ENCODE measurements around the gene OSBP. TPM values are rescaled to one million over a fixed set of nuclear protein-coding genes. Genes with fewer than 3 reads are reported as not detected.
"Not testable (repeated sequence)": the region's sequence is repeated elsewhere in the genome, so short reads cannot be mapped to it uniquely, and the experiment has no call there.

OSBP gene
- total and polyA plus RNA-seq, 7 experiments from 2014 or later, result 21.0 to 57.6 (median 48.6) TPM

DNA sequence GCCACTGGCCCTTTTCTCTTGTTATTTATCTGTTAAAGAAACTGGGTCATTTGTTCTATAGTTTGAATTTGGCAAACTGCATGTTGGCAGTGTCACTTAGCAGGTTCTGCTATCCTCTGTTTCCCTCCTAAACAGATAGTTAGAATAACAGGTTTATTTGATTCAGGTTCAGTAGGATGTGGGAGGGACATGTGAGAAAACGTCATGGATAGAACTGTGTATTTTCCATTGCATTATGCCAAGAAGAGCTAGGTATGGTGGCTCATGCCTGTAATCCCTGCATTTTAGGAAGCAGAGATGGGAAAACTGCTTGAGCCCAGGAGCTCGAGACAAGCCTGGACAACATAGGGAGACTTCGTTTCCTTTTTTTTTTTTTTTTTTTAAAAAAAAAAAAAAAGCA, 29.0 kb upstream of the OSBP start:
- H3K4me1 ChIP-seq (ENCODE audit: control insufficient read depth in 2 of 2, insufficient read depth in 2 of 2, low read length in 2 of 2), result no peaks in the 10 kb centered on the region
- peaks cover 0 to 13% (median 0%) of the 10 kb centered on the region in 7 donors for H3K4me1 Mint-ChIP-seq
- no peak overlapping the region for H3K27ac ChIP-seq (ENCODE audit: low read depth, low read length)
- H3K9me3 Mint-ChIP-seq, result no peaks in the 10 kb centered on the region
- H3K4me3 Mint-ChIP-seq, result no peak overlapping the region
- H3K9me3 ChIP-seq (ENCODE audit: control insufficient read depth in 2 of 3, low read length in 3 of 3), result no peaks in the 10 kb centered on the region
- POLR2A ChIA-PET, result no interaction called here
- CTCF ChIA-PET, result no interaction called here
- H3K27me3 Mint-ChIP-seq, result no peaks in the 10 kb centered on the region
- intact Hi-C loops (cut with micrococcal nuclease), result no loop called here
- no peak overlapping the region for H3K4me3 ChIP-seq (ENCODE audit: low read length)
- DNase-seq (no peak), ATAC-seq (no peak)
- H3K36me3 Mint-ChIP-seq, result peaks cover 11 to 56% (median 43%) of the 10 kb centered on the region in 5 donors
- H3K27ac Mint-ChIP-seq, result peak overlapping the region in 4 of 9 donors; percentile 15 to 69 (median 50)
- H3K27me3 ChIP-seq (ENCODE audit: control insufficient read depth in 2 of 2, insufficient read depth in 2 of 2, low read length in 2 of 2), result no peaks in the 10 kb centered on the region
- peaks cover 21 to 87% (median 46%) of the 10 kb centered on the region in 3 experiments for H3K36me3 ChIP-seq (ENCODE audit: control insufficient read depth in 2 of 3, insufficient read depth in 3 of 3, low read length in 3 of 3)

DNA sequence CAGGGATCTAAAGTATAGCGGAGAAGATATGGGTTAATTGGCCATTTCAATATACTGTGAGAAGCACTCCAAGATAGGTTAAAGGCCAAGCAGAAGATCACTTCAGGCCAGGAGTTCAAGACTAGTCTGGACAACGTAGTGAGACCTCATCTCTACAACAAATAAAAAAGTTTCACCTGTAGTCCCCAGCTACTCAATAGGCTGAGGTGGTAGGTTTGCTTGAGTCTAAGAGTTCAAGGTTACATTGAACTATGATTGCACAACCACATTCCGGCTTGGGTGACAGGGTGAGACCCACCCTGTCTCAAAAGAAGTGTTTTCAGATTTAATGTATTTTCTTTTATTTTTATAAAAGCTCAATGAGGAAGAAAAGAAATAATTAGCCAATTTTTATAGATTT, 27.8 kb upstream of the OSBP start:
- no peak overlapping the region for H3K4me3 Mint-ChIP-seq
- ChIA-PET CTCF (no interaction called here), POLR2A (interaction anchor here (0.6 to 2.2 kb wide), 2 partner anchors 27 to 64 kb away, joined by 3 to 8 read pairs; partner anchors contain the start of gene OSBP)
- Histone ChIP-seq H3K4me3 (ENCODE audit: low read length) (no peak overlapping the region), H3K36me3 (ENCODE audit: control insufficient read depth in 2 of 3, insufficient read depth in 3 of 3, low read length in 3 of 3) (peaks cover 21 to 88% (median 50%) of the 10 kb centered on the region in 3 experiments), H3K9me3 (ENCODE audit: control insufficient read depth in 2 of 3, low read length in 3 of 3) (no peaks in the 10 kb centered on the region), H3K27ac (ENCODE audit: low read depth, low read length) (no peak overlapping the region), H3K27me3 (ENCODE audit: control insufficient read depth in 2 of 2, insufficient read depth in 2 of 2, low read length in 2 of 2) (no peaks in the 10 kb centered on the region), H3K4me1 (ENCODE audit: control insufficient read depth in 2 of 2, insufficient read depth in 2 of 2, low read length in 2 of 2) (no peaks in the 10 kb centered on the region)
- ATAC-seq, result no peak
- peaks cover 11 to 56% (median 36%) of the 10 kb centered on the region in 5 donors for H3K36me3 Mint-ChIP-seq
- H3K4me1 Mint-ChIP-seq, result peaks cover 0 to 13% (median 0%) of the 10 kb centered on the region in 7 donors
- peak overlapping the region in 2 of 9 donors; percentile 10 to 15 for H3K27ac Mint-ChIP-seq
- no peaks in the 10 kb centered on the region for H3K9me3 Mint-ChIP-seq
- intact Hi-C loops (cut with micrococcal nuclease), result no loop called here
- no peaks in the 10 kb centered on the region for H3K27me3 Mint-ChIP-seq
- no peak for DNase-seq

GRCh38 chr11:59641156-59641555, 25.6 kb upstream of the OSBP start:
- Histone ChIP-seq H3K27ac (ENCODE audit: low read depth, low read length) (no peak overlapping the region), H3K27me3 (ENCODE audit: control insufficient read depth in 2 of 2, insufficient read depth in 2 of 2, low read length in 2 of 2) (no peaks in the 10 kb centered on the region), H3K9me3 (ENCODE audit: control insufficient read depth in 2 of 3, low read length in 3 of 3) (no peaks in the 10 kb centered on the region), H3K36me3 (ENCODE audit: control insufficient read depth in 2 of 3, insufficient read depth in 3 of 3, low read length in 3 of 3) (peaks cover 16 to 87% (median 39%) of the 10 kb centered on the region in 3 experiments), H3K4me1 (ENCODE audit: control insufficient read depth in 2 of 2, insufficient read depth in 2 of 2, low read length in 2 of 2) (no peaks in the 10 kb centered on the region), H3K4me3 (ENCODE audit: low read length) (no peak overlapping the region)
- intact Hi-C loops (cut with micrococcal nuclease), result no loop called here
- ATAC-seq (no peak), DNase-seq (no peak)
- peaks cover 15 to 64% (median 44%) of the 10 kb centered on the region in 5 donors for H3K36me3 Mint-ChIP-seq
- H3K4me1 Mint-ChIP-seq, result peaks cover 0 to 5% (median 0%) of the 10 kb centered on the region in 7 donors
- ChIA-PET CTCF (no interaction called here), POLR2A (interaction anchor here (0.6 to 0.8 kb wide), 2 partner anchors 23 to 39 kb away, joined by 3 read pairs; no protein-coding TSS in a partner anchor)
- no peaks in the 10 kb centered on the region for H3K27me3 Mint-ChIP-seq
- no peak overlapping the region for H3K27ac Mint-ChIP-seq
- H3K9me3 Mint-ChIP-seq, result no peaks in the 10 kb centered on the region
- H3K4me3 Mint-ChIP-seq, result no peak overlapping the region

- H3K27ac Mint-ChIP-seq, result no peak overlapping the region
- no peak for ATAC-seq
- intact Hi-C loops (cut with micrococcal nuclease), result no loop called here
- ChIA-PET POLR2A (no interaction called here), CTCF (interaction anchor here (1.6 kb wide), 1 partner anchor 94 kb away, joined by 4 read pairs; no protein-coding TSS in a partner anchor)
- no peaks in the 10 kb centered on the region for H3K9me3 Mint-ChIP-seq
- H3K4me3 ChIP-seq (ENCODE audit: low read length), result no peak overlapping the region
- no peaks in the 10 kb centered on the region for H3K9me3 ChIP-seq (ENCODE audit: control insufficient read depth in 2 of 3, low read length in 3 of 3)
- H3K27me3 Mint-ChIP-seq, result no peaks in the 10 kb centered on the region
- peaks cover 0 to 6% (median 0%) of the 10 kb centered on the region in 3 experiments for H3K36me3 ChIP-seq (ENCODE audit: control insufficient read depth in 2 of 3, insufficient read depth in 3 of 3, low read length in 3 of 3)
- H3K36me3 Mint-ChIP-seq, result peaks cover 0 to 15% (median 4%) of the 10 kb centered on the region in 5 donors
- no peaks in the 10 kb centered on the region for H3K27me3 ChIP-seq (ENCODE audit: control insufficient read depth in 2 of 2, insufficient read depth in 2 of 2, low read length in 2 of 2)
- H3K27ac ChIP-seq (ENCODE audit: low read depth, low read length), result no peak overlapping the region
- H3K4me1 ChIP-seq (ENCODE audit: control insufficient read depth in 2 of 2, insufficient read depth in 2 of 2, low read length in 2 of 2), result no peaks in the 10 kb centered on the region
- peaks cover 0 to 3% (median 0%) of the 10 kb centered on the region in 7 donors for H3K4me1 Mint-ChIP-seq
- no peak overlapping the region for H3K4me3 Mint-ChIP-seq
- no peak for DNase-seq
These were observed 14.9 kb upstream of the OSBP start for GRCh38 chr11:59630493-59630892.

DNA sequence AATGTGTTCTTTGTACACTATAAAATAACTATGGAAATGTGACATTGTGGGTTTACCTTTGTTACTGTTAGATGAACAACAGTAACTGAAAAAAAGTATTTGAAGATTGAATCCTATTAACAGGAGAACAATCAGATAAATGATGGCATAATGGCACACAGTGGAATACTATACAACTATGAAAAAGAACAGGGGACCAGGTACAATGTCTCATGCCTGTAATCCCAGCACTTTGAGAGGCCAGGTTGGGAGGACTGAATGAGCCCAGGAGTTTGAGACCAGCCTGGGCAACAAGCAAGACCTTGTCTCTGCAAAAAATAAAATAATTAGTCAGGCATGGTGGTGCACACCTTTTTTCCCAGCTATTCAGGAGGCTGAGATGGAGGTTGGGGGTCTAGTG, 14.4 kb upstream of the OSBP start:
- DNase-seq, result no peak
- H3K36me3 Mint-ChIP-seq, result peaks cover 0 to 15% (median 4%) of the 10 kb centered on the region in 5 donors
- POLR2A ChIA-PET, result no interaction called here

DNA sequence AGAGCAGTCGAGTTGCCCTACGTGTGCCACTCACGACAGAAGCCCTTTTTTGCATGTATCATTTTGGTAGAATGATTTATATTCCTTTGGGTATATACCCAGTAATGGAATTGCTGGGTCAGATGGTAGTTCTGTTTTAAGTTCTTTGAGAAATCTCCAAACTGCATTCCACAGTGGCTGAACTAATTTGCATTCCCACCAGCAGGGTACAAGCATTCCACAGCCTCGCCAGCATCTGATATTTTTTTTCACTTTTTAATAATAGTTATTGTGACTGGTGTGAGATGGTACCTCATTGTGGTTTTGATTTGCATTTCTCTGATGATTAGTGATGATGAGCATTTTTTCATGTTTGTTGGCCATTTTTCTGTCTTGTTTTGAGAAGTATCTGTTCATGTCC, 11.4 kb upstream of the OSBP start:
- H3K4me3 Mint-ChIP-seq; H3K4me1 ChIP-seq (ENCODE audit: control insufficient read depth in 2 of 2, insufficient read depth in 2 of 2, low read length in 2 of 2); H3K9me3 ChIP-seq (ENCODE audit: control insufficient read depth in 2 of 3, low read length in 3 of 3); DNase-seq; CTCF ChIA-PET; H3K27ac Mint-ChIP-seq; H3K4me1 Mint-ChIP-seq; H3K36me3 ChIP-seq (ENCODE audit: control insufficient read depth in 2 of 3, insufficient read depth in 3 of 3, low read length in 3 of 3); intact Hi-C loops (cut with micrococcal nuclease); ATAC-seq; POLR2A ChIA-PET; H3K27me3 Mint-ChIP-seq; H3K27ac ChIP-seq (ENCODE audit: low read depth, low read length); H3K9me3 Mint-ChIP-seq; H3K4me3 ChIP-seq (ENCODE audit: low read length); H3K27me3 ChIP-seq (ENCODE audit: control insufficient read depth in 2 of 2, insufficient read depth in 2 of 2, low read length in 2 of 2): not testable (repeated sequence)
- H3K36me3 Mint-ChIP-seq, result peaks cover 0 to 21% (median 7%) of the 10 kb centered on the region in 5 donors

More for the DNA sequence above, 14.4 kb upstream of the OSBP start:
- Mint-ChIP-seq H3K27me3 (no peaks in the 10 kb centered on the region), H3K27ac (no peak overlapping the region), H3K9me3 (no peaks in the 10 kb centered on the region), H3K4me3 (no peak overlapping the region), H3K4me1 (peaks cover 0 to 3% (median 0%) of the 10 kb centered on the region in 7 donors)
- H3K4me3 ChIP-seq (ENCODE audit: low read length), result no peak overlapping the region
- CTCF ChIA-PET, result interaction anchor here (0.6 to 1.6 kb wide), 2 partner anchors 19 to 93 kb away, joined by 4 to 5 read pairs; no protein-coding TSS in a partner anchor
- no peak for ATAC-seq
- H3K36me3 ChIP-seq (ENCODE audit: control insufficient read depth in 2 of 3, insufficient read depth in 3 of 3, low read length in 3 of 3), result peaks cover 0 to under 1% (median 0%) of the 10 kb centered on the region in 3 experiments
- H3K27ac ChIP-seq (ENCODE audit: low read depth, low read length), result no peak overlapping the region
- intact Hi-C loops (cut with micrococcal nuclease), result no loop called here
- H3K9me3 ChIP-seq (ENCODE audit: control insufficient read depth in 2 of 3, low read length in 3 of 3), result no peaks in the 10 kb centered on the region
- no peaks in the 10 kb centered on the region for H3K4me1 ChIP-seq (ENCODE audit: control insufficient read depth in 2 of 2, insufficient read depth in 2 of 2, low read length in 2 of 2)
- H3K27me3 ChIP-seq (ENCODE audit: control insufficient read depth in 2 of 2, insufficient read depth in 2 of 2, low read length in 2 of 2), result no peaks in the 10 kb centered on the region

DNA sequence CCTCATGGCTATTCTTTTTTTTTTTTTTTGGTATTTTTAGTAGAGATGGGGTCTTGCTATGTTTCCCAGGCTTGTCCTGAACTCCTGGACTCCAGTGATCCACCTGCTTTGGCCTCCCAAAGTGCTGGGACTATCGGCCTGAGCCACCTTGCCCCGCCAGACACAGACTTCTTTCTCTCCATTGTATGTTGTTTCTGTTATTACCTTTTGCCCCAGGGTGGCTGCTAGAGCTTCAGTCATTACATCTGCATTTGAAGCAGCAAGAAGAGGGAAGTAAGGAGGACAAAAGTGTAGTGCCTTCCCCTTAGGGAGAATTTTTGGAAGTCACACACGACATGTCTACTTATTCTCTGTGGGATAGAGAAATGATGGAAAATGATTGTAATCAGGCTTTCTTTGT, 10.1 kb upstream of the OSBP start:
- ChIA-PET CTCF (no interaction called here), POLR2A (no interaction called here)
- no peak overlapping the region for H3K27ac Mint-ChIP-seq
- peaks cover 0 to 4% (median 0%) of the 10 kb centered on the region in 7 donors for H3K4me1 Mint-ChIP-seq
- H3K9me3 ChIP-seq (ENCODE audit: control insufficient read depth in 2 of 3, low read length in 3 of 3), result no peaks in the 10 kb centered on the region
- peaks cover 0 to 22% (median 6%) of the 10 kb centered on the region in 5 donors for H3K36me3 Mint-ChIP-seq
- H3K36me3 ChIP-seq (ENCODE audit: control insufficient read depth in 2 of 3, insufficient read depth in 3 of 3, low read length in 3 of 3), result no peaks in the 10 kb centered on the region
- no peaks in the 10 kb centered on the region for H3K9me3 Mint-ChIP-seq
- H3K4me3 ChIP-seq (ENCODE audit: low read length), result no peak overlapping the region
- intact Hi-C loops (cut with micrococcal nuclease), result no loop called here
- H3K27me3 Mint-ChIP-seq, result no peaks in the 10 kb centered on the region
- H3K4me3 Mint-ChIP-seq, result no peak overlapping the region
- no peaks in the 10 kb centered on the region for H3K27me3 ChIP-seq (ENCODE audit: control insufficient read depth in 2 of 2, insufficient read depth in 2 of 2, low read length in 2 of 2)
- DNase-seq, result no peak
- ATAC-seq, result no peak
- no peak overlapping the region for H3K27ac ChIP-seq (ENCODE audit: low read depth, low read length)
- no peaks in the 10 kb centered on the region for H3K4me1 ChIP-seq (ENCODE audit: control insufficient read depth in 2 of 2, insufficient read depth in 2 of 2, low read length in 2 of 2)
